HG03097 (cell line): ENCODE data around the gene ZNF391.
"Not testable (repeated sequence)": the region's sequence is repeated elsewhere in the genome, so short reads cannot be mapped to it uniquely, and the experiment has no call there.

Experiments used
- ATAC-seq: cut with Tn5 transposase; IDR thresholded peaks from one replicate; pipeline ENCODE4 v1.9.1; 2021; ENCODE audit not compliant: unreplicated experiment, low FRiP score

The ZNF391 gene

DNA sequence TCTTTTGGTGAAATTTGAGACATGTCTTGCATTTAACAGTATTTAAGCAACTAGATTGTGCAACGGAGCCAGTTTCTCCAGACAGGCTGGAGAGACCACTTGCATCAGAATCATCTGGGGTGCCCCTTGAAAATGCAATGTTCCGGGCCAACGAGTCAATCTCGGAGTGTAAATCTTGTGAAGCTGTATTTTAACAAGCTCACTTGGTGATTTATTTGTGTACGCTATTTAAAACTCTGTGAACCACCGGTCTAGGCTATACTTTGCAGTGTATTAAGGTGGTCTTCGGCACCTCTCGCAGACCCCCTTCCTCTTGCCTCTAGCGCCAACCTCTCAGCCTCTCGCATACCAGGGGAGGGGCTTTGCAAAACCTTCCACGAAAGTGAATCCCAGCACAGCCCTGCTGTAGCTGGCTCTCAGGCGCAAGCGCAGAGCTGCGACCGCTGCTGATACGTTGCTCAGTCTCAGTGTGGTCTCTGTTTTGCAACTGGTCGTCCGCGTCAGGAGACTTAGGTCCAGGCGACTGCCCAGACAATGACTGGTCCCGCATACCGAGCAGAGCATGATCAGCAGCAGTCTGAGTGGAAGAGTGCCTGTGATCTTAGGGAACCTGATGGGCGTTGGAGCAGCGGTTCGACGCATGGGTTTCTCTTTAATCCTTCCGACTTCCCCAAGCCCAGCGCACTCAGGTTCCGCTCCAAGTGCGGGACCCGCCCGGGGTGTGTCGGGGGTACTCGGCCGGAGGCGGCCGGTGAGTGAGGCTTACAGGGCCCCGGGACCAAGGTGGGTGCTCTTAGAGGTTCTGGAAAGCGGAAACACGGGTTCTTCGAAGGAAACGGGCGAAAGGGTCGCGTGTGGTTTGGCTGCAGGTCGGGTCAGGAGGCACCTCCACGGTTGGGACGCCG, at the start of gene ZNF391:
ZNF391 (plus strand) TSS at position 467 of the 905 bp plus-strand sequence. CDS start 11,612 bp downstream, outside the sequence.
- ATAC-seq: peak; percentile 80

DNA sequence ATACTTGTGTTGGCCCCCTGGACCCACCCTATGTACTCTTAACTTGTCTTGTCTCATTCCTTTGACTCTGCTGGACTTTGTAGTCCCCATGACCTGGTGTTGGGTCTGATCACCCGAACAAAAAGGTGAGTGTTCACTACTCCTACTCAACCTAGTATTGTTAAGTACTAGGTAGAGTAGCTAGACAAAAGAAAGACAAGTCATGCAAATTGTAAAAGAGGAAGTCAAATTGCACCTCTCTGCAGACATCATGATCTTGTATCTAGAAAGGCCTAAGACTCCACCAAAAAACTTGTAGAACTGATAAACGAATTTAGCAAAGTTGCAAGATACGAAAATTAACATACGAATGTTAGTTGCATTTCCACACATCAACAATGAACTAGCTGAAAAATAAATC, 35.7 kb upstream of the ZNF391 start:
- no peak for ATAC-seq

DNA sequence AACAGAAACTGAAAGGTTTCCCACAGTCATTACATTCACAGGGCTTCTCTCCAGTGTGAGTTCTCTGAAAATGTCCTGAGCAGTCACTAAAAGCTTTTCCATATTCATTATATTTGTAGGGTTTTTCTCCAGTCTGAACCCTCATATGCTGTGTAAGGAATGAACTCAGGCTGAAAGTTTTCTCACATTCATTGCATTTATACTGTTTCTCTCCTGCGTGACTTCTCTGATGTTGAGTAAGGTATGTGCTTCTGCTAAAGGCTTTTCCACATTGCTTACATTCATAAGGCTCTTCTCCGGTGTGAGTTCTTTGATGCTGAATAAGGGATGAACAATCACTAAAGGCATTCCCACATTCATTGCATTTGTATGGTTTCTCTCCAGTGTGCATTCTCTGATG, 29.8 kb upstream of the ZNF391 start:
- no peak for ATAC-seq

DNA sequence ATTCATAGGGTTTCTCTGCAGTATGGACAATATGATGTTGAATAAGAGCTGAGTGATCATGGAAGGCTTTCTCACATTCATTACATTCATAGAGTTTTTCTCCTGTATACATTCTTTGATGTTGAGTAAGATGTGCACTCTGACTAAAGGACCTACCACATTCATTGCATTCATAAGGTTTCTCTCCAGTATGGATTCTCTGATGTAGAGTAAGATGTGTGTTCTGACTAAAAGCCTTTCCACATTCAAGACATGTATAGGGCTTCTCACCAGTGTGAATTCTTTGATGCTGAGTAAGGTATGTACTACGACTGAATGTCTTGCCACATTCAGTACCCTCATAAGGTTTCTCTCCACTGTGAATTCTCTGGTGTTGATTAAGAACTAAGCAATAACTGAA, 29.3 kb upstream of the ZNF391 start:
- no peak for ATAC-seq

DNA sequence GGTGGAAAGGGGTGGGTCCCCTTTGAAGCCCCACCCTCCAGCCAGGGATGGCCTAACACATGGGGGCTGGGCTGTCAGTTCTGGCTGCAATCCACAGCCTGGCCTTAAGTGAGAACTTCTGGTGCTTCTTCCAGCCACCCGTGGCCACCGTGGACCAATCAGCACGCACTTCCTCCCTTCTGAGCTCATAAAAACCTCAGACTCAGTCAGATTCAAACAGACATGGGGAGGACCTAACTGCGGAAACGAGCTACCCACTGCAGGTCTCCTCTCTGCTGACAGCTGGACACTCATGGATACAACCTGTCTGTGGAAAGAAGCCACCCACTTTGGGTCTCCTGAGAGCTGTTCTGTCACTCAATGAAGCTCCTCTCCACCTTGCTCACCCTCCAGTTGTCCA, 20.4 kb upstream of the ZNF391 start:
- no peak for ATAC-seq

DNA sequence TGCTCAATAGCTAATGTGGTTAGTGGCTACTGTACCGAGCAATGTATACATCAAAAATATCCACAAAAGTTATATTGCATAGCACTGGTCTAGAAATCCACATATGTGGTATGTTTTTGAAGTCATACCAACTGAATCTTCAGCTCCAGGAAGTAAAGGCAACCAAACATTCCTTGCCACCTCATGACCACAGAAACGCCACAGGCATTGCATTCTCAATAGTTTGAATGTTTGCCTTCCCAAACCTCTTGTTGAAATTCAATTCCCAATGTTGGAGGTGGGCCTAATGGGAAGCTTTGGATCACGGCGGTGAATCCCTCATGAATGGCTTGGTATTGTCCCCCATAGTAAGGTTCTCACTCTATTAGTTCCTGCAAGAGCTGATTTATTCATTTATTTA, 18.2 kb upstream of the ZNF391 start:
- no peak for ATAC-seq

DNA sequence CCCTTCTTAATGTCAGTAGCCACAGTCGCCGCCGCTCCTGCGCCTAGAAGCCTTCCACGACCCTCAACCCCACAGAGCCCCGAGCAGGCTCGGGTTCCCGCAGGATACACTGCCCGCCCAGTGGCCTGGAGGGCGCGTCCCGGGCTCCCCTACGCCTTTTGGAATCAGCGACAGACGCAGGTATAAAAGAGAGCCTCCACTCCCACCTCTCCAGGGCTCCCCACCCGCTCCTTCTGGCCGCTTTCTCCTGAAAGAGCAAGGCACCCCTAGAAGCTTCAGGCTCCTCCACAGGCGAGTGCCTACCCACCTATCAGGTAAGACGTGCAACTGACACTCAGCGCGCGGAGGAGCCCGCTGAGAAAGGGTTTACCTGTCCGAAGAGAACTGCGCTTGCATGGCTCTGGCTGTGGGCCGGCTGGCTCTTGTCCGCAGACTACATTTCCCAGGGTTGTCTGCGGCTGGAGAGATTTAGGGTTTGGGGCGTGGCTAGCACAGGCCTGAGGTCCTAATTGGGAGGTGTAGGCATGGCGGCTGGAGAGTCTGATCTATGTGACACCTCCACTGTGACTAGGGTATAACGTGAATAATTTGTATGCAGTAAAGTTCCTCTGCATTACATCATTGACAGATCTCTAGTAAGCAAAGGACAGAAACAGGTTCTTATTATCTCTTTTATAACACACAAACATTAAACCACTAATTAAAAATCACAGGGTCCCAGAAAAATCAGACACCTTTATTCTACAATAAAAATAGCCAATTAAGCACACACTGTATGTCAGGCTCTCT, 13.5 kb upstream of the ZNF391 start:
- no peak for ATAC-seq

DNA sequence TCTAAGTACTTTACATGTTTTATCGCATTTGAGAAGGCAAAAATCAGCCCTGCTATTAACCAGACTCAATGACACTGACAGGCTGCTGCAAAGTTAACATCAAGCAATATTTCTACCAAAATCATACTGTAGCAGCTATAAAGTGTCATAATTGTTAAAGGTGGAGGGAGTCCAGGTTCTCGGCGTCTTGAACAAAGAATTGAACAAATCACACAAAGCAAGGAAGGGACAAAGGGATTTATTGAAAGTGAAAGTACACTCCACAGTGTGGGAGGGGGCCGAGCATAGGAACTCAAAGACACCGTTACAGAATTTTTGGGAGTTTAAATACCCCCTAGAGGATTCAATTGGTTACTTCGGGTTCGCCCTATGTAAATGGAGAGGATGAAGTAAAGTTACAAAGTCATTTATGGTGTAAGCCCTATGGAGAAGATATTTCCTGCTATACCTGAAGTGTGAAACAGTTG, 12.9 kb upstream of the ZNF391 start:
- ATAC-seq: no peak

DNA sequence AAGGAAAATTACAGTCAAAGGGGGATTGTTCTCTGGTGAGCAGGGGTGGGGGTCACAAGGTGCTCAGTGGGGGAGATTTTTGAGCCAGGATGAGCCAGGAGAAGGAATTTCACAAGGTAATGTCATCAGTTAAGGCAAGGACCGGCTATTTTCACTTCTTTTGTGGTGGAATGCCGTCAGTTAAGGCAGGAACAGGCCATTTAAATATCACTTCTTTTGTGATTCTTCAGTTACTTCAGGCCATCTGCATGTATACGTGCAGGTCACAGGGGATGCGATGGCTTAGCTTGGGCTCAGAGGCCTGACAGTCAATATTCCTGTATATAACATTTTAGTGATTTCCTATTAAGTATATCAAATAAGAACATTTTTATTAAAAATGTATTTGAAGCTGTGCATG, 10.2 kb upstream of the ZNF391 start:
- not testable (repeated sequence) for ATAC-seq

DNA sequence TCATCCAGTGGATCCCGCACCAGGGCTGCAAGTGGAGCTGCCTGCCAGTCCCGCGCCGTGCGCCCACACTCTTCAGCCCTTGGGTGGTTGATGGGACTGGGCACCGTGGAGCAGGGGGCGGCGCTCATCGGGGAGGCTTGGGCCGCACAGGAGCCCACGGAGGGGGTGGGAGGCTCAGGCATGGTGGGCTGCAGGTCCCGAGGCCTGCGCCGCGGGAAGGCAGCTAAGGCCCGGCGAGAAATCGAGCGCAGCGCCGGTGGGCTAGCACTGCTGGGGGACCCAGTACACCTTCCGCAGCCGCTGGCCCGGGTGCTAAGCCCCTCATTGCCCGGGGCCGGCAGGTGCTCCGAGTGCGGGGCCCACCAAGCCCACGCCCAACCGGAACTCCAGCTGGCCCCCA, 7.6 kb upstream of the ZNF391 start:
- not testable (repeated sequence) for ATAC-seq

DNA sequence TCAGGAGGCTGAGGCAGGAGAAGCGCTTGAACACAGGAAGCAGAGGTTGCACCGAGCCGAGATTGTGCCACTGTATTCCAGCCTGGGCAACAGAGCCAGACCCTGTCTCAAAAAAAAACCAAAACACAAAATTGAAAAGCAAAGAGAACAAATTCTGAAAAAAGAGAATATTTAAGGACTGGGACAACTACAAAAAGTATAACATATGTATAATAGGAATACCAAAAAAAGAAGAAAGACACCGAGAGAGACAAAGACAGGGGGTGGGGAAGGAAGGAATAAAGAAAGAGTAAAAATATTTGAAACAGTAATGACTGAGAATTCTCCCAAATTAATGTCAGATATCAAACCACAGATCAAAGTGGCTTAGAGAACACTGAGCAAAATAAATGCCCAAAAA, 5.5 kb upstream of the ZNF391 start:
- ATAC-seq: no peak

DNA sequence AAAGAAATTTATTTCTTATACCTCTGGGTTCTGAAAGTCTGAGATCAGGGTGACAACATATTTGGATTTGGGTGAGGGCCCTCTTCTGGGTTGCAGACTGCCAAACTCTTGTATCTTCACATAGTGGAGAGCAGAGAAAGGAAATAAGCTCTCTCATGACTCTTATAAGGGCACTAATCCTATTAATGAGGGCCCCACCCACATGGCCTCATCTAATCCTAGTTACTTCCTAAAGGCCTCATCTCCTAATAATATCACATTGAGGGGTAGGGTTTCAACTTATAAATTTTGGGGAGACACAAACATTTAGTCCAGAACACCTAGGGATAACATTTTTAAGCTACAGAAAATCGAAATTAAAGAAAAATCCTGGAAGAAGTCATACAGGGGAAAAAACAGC, 5.1 kb upstream of the ZNF391 start:
- no peak for ATAC-seq

DNA sequence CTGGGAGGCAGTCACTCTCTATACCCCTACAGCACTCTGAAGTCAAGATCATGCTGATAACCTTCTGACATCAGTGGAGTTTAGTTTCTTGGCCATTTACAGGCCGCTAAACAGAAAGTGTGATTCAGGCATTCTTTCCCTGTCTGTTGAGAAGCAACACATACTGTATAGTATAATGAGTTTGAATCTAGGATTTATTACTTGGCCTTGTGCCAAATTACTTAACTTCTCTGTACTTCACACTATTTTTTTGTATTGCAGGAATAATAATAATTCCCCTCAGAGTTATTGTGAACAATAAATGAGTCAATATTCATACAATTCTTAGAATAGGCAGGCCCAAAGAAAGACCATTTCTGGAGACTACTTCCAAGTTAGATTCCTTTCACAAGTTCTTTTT, 4.1 kb downstream of the ZNF391 start:
- no peak for ATAC-seq

DNA sequence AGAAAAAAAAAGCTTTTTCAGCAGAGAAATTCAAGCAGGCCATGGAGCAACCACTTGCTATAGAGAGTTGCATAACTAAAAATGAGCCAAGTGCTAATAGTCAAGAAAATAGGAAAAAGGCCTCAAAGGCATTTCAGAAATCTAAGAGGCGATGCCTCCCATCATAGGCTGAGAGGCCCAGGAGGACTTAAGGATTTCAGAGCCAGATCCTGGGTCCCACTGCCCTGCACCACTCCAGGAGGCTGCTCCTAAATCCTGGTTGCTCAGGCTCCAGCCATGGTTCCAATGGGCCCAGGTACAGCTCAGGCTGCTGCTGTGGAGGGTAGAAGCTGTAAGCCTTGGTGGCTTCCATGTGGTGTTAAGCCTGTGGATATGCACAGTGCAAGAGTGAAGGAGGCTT, 5.5 kb downstream of the ZNF391 start:
- ATAC-seq: no peak

DNA sequence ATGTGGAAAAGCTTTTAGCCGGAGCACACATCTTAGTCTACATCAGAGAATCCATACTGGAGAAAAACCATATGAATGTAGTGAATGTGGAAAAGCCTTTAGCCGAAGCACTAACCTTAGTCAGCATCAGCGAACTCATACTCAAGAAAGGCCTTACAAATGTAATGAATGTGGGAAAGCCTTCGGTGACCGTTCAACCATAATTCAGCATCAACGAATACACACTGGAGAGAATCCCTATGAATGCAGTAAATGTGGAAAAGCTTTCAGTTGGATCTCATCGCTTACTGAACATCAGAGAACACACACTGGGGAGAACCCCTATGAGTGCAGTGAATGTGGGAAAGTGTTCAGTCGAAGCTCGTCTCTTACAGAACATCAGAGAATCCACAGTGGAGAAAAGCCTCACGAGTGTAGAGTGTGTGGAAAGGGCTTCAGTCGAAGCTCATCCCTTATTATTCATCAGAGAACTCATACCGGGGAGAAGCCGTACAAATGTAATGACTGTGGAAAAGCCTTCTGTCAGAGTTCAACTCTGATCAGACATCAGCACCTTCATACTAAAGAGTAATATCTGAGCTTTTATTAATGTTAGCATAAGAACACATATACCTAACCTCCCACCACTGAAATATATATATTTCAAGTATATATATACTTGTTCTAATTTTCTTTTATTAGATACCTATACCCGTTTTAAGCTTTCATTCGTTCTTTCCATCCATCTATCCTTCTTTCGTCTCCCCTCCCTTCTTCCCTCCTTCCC, 12.5 kb downstream of the ZNF391 start:
- no peak for ATAC-seq

DNA sequence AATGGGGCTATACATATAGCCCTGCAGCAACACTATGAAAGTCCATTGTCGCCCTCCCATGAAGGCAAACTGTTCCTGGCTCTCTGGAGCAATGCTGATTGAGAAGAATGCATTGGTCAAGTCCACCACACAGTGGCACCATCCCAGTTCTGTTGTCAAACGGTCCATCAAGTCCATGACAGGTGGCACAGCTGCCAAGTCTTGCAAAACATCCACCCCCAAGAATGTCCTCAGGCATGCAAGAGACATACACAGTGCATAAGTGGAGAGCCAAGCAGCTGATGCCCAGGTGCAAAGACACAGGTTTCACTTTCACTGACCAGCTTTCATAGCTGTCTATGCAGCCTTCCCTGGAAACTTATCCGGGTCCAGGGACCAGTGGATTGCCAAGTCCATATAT, 17.5 kb downstream of the ZNF391 start:
- ATAC-seq: no peak

DNA sequence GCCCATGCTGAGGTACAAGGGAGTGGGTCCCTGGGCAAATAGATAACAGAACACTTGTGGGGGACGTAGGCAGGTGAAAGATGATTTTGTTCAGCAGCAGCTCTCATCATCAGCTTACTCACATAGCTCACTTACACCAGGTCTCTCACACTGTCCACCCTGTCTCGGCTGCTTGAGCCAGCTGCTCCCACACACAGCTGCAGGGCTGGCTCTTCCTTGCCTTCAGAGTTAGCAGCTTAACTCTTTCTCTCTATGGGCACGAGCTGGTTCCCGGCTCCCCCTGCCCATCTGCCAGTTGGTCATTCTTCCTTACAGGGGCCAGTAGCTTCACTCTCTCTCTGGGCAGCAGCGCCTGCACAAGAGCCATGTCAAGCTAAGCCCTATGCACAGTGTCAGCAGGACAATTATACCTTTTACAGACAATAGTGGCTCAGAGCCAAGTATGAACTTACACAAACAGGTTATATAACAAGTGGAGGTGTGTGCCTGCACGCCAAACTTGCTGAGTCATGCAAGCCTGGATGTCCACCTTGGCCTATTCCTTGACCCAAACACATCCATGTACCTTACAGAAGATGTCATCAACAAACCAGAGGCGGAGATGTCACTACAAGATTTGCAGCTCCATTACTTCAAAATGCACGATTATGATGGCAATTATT, 18.7 kb downstream of the ZNF391 start:
- no peak for ATAC-seq

DNA sequence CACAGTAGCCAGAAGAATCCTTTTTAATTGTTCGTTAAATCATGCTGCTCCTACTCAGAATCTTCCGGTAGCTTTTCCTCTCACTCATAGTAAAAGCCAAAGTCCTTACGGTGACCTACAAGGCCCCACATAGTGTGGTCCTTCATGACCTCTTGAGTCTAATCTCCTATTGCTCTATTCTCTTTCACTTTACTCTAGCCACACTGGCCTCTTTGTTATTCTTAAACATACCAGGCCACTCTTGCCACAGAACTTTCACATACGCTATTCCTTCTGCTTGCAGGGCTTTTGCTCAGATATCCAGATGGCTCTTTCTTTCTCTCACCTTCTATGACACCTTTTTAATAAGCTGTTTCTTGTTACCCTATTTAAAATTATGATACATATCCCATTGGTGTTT, 25.7 kb downstream of the ZNF391 start:
- no peak for ATAC-seq

DNA sequence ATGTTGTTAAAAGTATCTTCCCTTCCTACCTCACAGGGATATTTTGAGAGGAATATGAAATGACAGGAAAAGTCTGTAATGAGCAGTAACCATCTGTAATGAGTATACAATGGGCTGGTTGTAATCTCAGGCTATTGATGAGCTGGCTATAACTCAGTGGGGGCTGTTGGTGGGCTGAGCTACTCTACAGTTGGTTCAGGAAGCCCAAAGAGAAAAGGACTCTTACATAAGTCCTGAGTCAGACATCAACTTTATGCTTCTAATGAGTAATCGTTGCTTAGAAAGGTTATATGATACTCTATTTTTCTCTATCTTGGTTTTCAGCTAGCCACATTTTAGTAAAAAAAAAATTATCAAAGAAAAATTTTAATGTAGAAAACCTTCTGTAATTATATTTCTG, 26.4 kb downstream of the ZNF391 start:
- no peak for ATAC-seq

DNA sequence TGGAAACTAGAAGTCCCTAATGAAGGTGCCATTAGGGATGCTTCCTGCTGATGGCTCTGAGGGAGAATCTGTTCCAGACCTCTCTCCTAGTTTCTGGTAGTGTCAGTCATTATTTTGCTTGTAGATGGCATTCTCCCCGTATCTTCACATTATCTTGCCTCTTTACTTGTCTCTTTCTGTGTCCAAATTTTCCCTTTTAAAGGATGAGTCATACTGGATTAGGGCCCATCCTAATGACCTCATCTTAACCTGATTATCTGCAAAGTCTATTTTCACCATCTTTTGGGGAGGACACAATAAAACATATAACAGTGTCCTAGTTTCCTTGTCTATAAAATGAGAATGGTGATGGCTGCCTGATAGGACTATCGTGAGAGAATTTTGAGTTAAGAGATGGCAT, 27.3 kb downstream of the ZNF391 start:
- ATAC-seq: no peak
